ENCODE results near the gene CBR1.
A peak's percentile ranks its signal among the peaks of the same experiment; 100 is the strongest.

CBR1 gene

GRCh38 chr21:36048357-36048756 lies 21.5 kb upstream of the CBR1 start:
- WGBS, 2 experiments (ENCODE audit: insufficient coverage in 2 of 2) = 90 to 96% methylated on average over 3 to 7 of the region's 7 CpGs
- Histone ChIP-seq H3K27ac (ENCODE audit: low read depth, low read length, severe bottlenecking) (no peak overlapping the region), H3K36me3 (ENCODE audit: control insufficient read depth, insufficient read depth, low read length) (peaks cover 88% of the 10 kb centered on the region)

GRCh38 chr21:36052860-36053714 lies 16.7 kb upstream of the CBR1 start:
- H3K36me3 ChIP-seq (ENCODE audit: control insufficient read depth, insufficient read depth, low read length) = peaks cover 88% of the 10 kb centered on the region
- WGBS, 2 experiments (ENCODE audit: insufficient coverage in 2 of 2) = 94 to 96% methylated on average over 7 of the region's 10 CpGs
- no peak overlapping the region for H3K4me3 ChIP-seq (ENCODE audit: extremely low read depth, insufficient read depth, low read length, poor library complexity, severe bottlenecking)
- H3K4me1 ChIP-seq (ENCODE audit: control insufficient read depth, insufficient read depth, low read length, poor library complexity, severe bottlenecking) = peaks cover 3% of the 10 kb centered on the region
- no peak overlapping the region for H3K27ac ChIP-seq (ENCODE audit: low read depth, low read length, severe bottlenecking)
- H3K9me3 ChIP-seq (ENCODE audit: control insufficient read depth, low read length) = no peaks in the 10 kb centered on the region

More at GRCh38 chr21:36048357-36048756, 21.5 kb upstream of the CBR1 start:
- Histone ChIP-seq H3K9me3 (ENCODE audit: control insufficient read depth, low read length) (no peaks in the 10 kb centered on the region), H3K4me3 (ENCODE audit: extremely low read depth, insufficient read depth, low read length, poor library complexity, severe bottlenecking) (no peak overlapping the region), H3K4me1 (ENCODE audit: control insufficient read depth, insufficient read depth, low read length, poor library complexity, severe bottlenecking) (no peaks in the 10 kb centered on the region)

DNA sequence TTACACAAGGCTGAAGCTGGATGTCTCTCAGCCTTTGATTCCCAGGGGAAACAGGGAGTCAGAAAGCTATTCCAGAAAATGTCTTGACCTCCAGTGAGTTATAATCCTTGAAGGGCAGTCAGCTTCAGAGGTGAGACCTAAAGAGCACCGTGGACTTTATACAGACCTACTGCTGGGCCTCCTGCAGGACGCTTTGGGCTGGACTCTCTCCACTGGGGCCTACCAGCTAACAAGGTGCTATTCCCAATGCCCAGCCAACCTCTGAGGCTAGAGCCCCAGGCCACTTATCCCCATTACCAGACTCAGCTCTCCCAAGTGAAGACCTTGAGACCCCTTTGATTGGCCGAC lies 16.1 kb upstream of the CBR1 start:
- 92 to 93% methylated on average over 3 of the region's 3 CpGs for WGBS, 2 experiments (ENCODE audit: insufficient coverage in 2 of 2)
- Histone ChIP-seq H3K4me3 (ENCODE audit: extremely low read depth, insufficient read depth, low read length, poor library complexity, severe bottlenecking) (no peak overlapping the region), H3K4me1 (ENCODE audit: control insufficient read depth, insufficient read depth, low read length, poor library complexity, severe bottlenecking) (peaks cover 4% of the 10 kb centered on the region), H3K9me3 (ENCODE audit: control insufficient read depth, low read length) (no peaks in the 10 kb centered on the region), H3K36me3 (ENCODE audit: control insufficient read depth, insufficient read depth, low read length) (peaks cover 92% of the 10 kb centered on the region), H3K27ac (ENCODE audit: low read depth, low read length, severe bottlenecking) (no peak overlapping the region)

DNA sequence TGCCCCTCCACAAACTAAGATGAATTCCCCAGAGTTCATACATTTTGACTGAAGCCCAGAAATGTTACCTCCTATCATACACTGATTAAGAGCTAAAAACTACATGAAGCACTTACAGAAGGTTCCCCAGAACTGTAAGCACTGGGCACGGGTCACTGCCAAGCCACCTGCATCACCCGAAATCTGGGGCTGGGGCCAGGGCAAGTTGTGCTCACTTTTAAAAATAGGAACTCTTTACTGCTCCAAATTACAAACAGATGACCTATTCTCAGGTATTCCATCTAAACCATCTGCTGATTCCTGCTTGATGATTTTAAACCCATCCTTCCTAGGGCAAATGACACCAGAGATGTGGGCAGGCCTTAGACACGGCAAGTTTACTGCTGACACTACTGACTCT lies 14.3 kb upstream of the CBR1 start:
- Histone ChIP-seq H3K36me3 (ENCODE audit: control insufficient read depth, insufficient read depth, low read length) (peaks cover 73% of the 10 kb centered on the region), H3K4me1 (ENCODE audit: control insufficient read depth, insufficient read depth, low read length, poor library complexity, severe bottlenecking) (peaks cover 9% of the 10 kb centered on the region), H3K9me3 (ENCODE audit: control insufficient read depth, low read length) (no peaks in the 10 kb centered on the region), H3K27ac (ENCODE audit: low read depth, low read length, severe bottlenecking) (no peak overlapping the region), H3K4me3 (ENCODE audit: extremely low read depth, insufficient read depth, low read length, poor library complexity, severe bottlenecking) (no peak overlapping the region)
- 90 to 95% methylated on average over 2 to 3 of the region's 3 CpGs for WGBS, 2 experiments (ENCODE audit: insufficient coverage in 2 of 2)

DNA sequence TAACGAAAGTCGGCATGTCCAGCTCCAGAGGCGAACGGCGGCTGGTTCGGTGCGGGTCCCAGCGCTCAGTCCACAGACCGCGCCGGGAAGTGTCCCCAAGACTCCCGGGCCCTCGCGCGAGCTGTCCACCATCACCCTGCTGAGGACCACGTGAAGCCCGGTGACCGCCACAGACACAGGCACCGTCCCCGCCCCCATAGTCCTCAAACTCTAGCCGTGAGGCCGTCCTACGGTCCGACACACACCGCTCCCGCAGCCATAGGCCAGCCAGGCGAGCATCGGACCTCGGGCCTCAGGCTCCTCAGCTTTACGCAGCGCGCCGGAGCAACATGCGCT lies 10.0 kb upstream of the CBR1 start:
- H3K27ac ChIP-seq (ENCODE audit: low read depth, low read length, severe bottlenecking) = peak overlapping the region; percentile 84
- H3K9me3 ChIP-seq (ENCODE audit: control insufficient read depth, low read length) = no peaks in the 10 kb centered on the region
- WGBS, 2 experiments (ENCODE audit: insufficient coverage in 2 of 2) = 0% methylated on average over 33 to 34 of the region's 34 CpGs
- peak overlapping the region; percentile 72 for H3K4me3 ChIP-seq (ENCODE audit: extremely low read depth, insufficient read depth, low read length, poor library complexity, severe bottlenecking)
- peaks cover 9% of the 10 kb centered on the region for H3K4me1 ChIP-seq (ENCODE audit: control insufficient read depth, insufficient read depth, low read length, poor library complexity, severe bottlenecking)
- H3K36me3 ChIP-seq (ENCODE audit: control insufficient read depth, insufficient read depth, low read length) = peaks cover 39% of the 10 kb centered on the region

DNA sequence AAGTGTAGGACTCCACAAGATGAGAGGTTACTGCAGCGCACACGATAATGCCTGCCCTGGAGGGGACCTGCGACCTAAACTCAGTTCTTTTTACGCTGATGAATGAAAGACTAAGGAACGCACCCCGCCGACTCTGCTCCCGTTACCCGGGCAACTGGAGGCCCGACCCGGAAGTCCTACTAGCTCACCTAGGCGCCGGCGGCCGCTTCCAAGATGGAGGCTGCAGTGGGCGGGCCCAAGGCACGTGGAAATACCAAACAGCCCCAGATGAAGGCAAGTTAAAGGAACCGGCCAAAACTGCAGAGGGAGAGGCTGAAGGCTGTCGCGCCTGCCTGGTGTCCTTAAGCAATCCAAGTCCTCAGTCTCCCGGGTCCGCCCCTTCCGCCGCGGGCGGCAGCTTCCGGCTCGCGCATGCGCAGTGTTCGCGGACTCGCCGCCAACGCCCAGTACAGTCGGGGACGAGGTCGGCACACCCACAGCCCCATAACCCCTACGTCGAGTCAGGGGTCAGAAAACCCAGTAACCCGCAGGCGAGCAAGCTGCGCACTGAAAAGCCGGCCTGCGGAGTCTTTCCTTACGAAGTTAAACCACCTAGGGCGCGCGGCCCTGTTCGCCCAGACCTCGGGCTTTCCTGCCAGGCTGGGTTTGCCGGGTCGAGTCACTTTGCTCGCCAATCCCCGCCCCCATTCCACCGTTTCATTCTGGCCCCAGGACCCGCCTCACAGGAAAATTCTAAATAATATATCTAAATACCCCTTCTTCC lies 9.5 kb upstream of the CBR1 start, which contains the start of gene SETD4:
SETD4 (minus strand) TSS at position 368 of the 763 bp plus-strand sequence. CDS start 1,638 bp downstream, outside the sequence.
- 0% methylated on average over 48 to 57 of the region's 57 CpGs for WGBS, 2 experiments (ENCODE audit: insufficient coverage in 2 of 2)
- Histone ChIP-seq H3K9me3 (ENCODE audit: control insufficient read depth, low read length) (no peaks in the 10 kb centered on the region), H3K36me3 (ENCODE audit: control insufficient read depth, insufficient read depth, low read length) (peaks cover 34% of the 10 kb centered on the region), H3K27ac (ENCODE audit: low read depth, low read length, severe bottlenecking) (peak within 1 kb of the TSS; percentile 84), H3K4me3 (ENCODE audit: extremely low read depth, insufficient read depth, low read length, poor library complexity, severe bottlenecking) (peak within 1 kb of the TSS; percentile 72), H3K4me1 (ENCODE audit: control insufficient read depth, insufficient read depth, low read length, poor library complexity, severe bottlenecking) (peaks cover 9% of the 10 kb centered on the region)

DNA sequence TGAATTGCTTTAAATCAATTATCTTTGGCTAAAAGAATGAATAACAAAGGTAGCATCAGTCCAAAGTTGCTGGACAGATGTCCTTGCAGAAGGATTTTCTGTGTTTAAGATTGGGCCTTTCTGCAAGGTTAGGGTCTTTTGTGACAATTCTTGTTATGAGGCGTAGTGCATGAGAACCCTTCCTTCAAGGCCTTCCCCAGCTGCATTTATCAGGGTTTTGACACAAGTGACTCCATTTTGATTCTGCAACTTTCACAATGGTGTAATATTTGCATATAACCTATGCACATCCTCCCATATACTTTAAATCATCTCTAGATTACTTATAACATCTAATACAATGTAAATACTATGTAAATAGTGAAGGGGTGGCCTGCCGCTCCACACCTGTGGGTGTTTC lies 8.4 kb upstream of the CBR1 start:
- WGBS, 2 experiments (ENCODE audit: insufficient coverage in 2 of 2) = 100% methylated on average over 1 of the region's 2 CpGs
- no peak overlapping the region for H3K27ac ChIP-seq (ENCODE audit: low read depth, low read length, severe bottlenecking)
- peaks cover 9% of the 10 kb centered on the region for H3K4me1 ChIP-seq (ENCODE audit: control insufficient read depth, insufficient read depth, low read length, poor library complexity, severe bottlenecking)
- H3K4me3 ChIP-seq (ENCODE audit: extremely low read depth, insufficient read depth, low read length, poor library complexity, severe bottlenecking) = no peak overlapping the region
- peaks cover 23% of the 10 kb centered on the region for H3K36me3 ChIP-seq (ENCODE audit: control insufficient read depth, insufficient read depth, low read length)
- H3K9me3 ChIP-seq (ENCODE audit: control insufficient read depth, low read length) = no peaks in the 10 kb centered on the region

DNA sequence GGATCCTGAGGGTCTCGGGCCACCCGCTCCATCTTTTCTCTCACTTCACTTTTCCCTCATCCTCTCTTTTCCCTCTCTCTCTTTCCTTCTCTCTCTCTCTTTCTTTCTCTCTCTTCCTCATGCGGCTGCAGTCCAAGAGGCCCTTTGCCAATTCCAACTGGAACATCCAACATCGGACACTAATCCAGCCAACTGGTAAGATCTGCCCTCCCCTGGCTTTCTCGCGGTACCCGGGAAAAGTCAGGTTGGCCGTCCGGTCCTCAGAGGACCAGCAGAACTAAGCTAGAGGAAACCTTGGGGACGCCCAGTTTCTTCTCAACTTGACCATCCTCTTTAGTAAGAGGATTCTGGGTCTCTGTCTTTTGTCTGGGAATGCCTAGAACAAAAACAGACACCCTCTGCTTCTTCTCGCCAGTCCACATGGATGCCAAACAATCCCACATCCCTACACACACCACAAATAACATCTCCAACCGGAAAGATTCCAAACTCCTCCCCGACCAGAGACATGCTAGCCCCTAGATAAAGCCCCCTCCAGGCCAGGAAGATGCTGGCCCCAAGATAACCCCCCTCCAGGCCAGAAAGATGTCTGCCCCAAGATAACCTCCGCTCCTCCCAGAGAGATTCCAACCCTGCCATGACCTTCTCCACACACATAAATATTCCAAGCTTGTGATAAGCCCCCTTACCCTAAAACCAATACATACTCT lies 6.3 kb upstream of the CBR1 start:
- no peak overlapping the region for H3K27ac ChIP-seq (ENCODE audit: low read depth, low read length, severe bottlenecking)
- no peak overlapping the region for H3K4me3 ChIP-seq (ENCODE audit: extremely low read depth, insufficient read depth, low read length, poor library complexity, severe bottlenecking)
- H3K9me3 ChIP-seq (ENCODE audit: control insufficient read depth, low read length) = peaks cover 7% of the 10 kb centered on the region
- peaks cover 2% of the 10 kb centered on the region for H3K36me3 ChIP-seq (ENCODE audit: control insufficient read depth, insufficient read depth, low read length)
- WGBS, 2 experiments (ENCODE audit: insufficient coverage in 2 of 2) = 84 to 97% methylated on average over 8 of the region's 14 CpGs
- peaks cover 6% of the 10 kb centered on the region for H3K4me1 ChIP-seq (ENCODE audit: control insufficient read depth, insufficient read depth, low read length, poor library complexity, severe bottlenecking)

DNA sequence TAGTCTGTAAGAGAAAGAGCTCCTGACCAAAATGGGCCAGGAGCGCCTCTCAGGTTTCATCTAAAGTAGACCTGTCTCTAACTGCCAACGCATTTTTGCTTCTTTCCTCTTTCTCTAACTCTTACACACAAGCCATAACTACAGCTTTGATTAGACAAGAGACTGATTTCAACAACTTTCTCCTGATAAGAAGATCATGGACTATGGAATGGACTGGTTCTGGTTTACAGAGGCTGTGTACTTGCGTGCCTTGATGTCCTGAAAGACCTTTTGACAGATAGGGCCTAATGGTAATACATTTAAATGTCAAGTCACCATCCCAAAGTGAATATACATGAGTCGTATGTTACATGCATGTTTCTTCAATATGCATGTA lies 5.8 kb upstream of the CBR1 start:
- no peak overlapping the region for H3K27ac ChIP-seq (ENCODE audit: low read depth, low read length, severe bottlenecking)
- peaks cover 1% of the 10 kb centered on the region for H3K4me1 ChIP-seq (ENCODE audit: control insufficient read depth, insufficient read depth, low read length, poor library complexity, severe bottlenecking)
- H3K4me3 ChIP-seq (ENCODE audit: extremely low read depth, insufficient read depth, low read length, poor library complexity, severe bottlenecking) = no peak overlapping the region
- H3K36me3 ChIP-seq (ENCODE audit: control insufficient read depth, insufficient read depth, low read length) = no peaks in the 10 kb centered on the region
- WGBS, 2 experiments (ENCODE audit: insufficient coverage in 2 of 2) = 90 to 100% methylated on average over 1 to 2 of the region's 4 CpGs
- H3K9me3 ChIP-seq (ENCODE audit: control insufficient read depth, low read length) = peaks cover 11% of the 10 kb centered on the region

DNA sequence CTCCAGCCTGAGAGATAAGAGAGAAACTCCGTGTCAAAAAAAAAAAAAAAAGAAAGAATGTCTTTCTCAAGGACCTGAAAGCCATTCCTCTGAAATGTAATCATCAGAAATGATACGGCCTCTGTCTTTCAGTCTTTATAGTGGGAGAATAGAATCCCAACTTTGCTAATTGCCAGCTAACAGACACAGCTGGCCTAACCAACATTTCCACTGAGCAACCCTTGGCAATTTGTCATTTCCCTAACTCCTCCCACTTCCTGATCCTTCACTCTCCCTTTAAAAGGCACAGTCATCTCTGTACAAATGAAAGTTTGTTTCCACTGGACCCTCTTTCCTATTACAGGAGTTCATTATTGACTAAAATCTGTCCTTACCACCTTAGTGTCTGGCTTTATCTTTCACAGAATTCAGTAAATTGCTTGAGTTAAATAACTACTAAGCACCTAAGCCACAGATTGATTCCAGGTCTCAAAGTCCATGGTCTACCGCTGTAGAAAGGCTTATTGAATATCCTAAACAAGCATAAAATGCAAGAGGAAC lies 4.3 kb upstream of the CBR1 start:
- Histone ChIP-seq H3K4me1 (ENCODE audit: control insufficient read depth, insufficient read depth, low read length, poor library complexity, severe bottlenecking) (no peaks in the 10 kb centered on the region), H3K36me3 (ENCODE audit: control insufficient read depth, insufficient read depth, low read length) (no peaks in the 10 kb centered on the region), H3K9me3 (ENCODE audit: control insufficient read depth, low read length) (peaks cover 18% of the 10 kb centered on the region), H3K4me3 (ENCODE audit: extremely low read depth, insufficient read depth, low read length, poor library complexity, severe bottlenecking) (no peak overlapping the region), H3K27ac (ENCODE audit: low read depth, low read length, severe bottlenecking) (no peak overlapping the region)
- 86 to 87% methylated on average over 1 to 2 of the region's 3 CpGs for WGBS, 2 experiments (ENCODE audit: insufficient coverage in 2 of 2)
